NK-92 (cell line): ENCODE results near the gene CNGB1.
"Not testable (repeated sequence)": the region's sequence is repeated elsewhere in the genome, so short reads cannot be mapped to it uniquely, and the experiment has no call there.

Source experiments
- DNase-seq: peaks from one replicate; lab custom pipeline; 2025; ENCODE audit not compliant: unreplicated experiment; lab: John Stamatoyannopoulos, UW

The CNGB1 gene

DNA sequence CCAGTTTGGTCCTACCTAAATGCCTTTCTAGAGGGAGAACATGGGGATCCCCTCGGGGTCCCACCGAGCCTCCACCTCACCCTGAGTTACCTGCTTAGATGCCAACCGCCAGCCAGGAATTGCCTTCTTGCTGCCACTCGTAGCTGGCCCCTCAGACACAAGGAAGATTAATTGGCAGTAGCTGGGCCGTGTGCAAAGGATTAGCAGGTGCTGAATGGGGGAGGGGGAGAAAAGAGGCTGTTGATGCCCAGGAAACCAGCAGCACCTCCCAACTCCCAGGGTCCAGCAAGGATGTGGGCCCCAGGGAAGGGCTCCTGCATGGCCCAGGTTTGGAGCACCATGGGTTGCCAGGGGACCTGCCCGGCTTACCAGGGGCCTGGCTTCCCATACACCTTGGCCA lies at the start of gene CNGB1:
TSS of gene CNGB1 (minus strand) at position 159 of the 400 bp plus-strand sequence. CDS start 3,842 bp downstream, outside the sequence.
- DNase-seq = no peak

DNA sequence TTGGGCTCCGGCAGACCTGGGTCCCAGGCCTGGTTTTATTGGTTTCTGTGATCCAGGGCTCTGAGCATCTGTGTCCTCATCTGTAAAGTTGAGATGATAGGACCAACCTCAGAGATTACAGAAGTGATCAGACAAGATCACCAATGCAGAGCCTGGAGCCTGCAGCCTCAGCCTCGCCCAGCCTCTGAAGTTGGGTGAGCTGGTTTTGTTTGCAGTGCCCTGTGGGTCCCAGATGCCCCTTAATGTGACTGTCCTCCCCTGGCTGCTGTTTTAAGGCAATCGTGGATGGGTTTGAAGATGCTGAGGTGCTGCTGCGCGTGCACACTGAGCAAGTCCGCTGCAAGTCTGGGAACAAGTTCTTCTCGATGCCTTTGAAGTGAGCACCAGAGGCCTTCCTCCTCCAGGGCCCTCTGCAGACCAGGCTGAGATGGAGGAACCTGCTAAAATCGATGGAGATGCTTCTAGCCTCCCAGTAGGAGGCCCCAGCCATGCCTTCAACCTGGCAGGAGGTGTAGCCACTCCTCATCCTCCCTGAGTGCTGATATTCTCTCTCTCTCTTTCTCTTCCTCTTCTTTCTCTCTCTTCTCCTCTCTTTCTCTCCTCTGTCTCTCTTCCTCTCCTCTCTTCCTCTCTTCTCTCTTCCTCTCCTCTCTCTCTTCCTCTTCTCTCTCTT lies 49.1 kb upstream of the CNGB1 start:
- DNase-seq = no peak

GRCh38 chr16:58018803-58019202 lies 47.9 kb upstream of the CNGB1 start:
- DNase-seq = no peak

- no peak for DNase-seq
These were observed 46.0 kb upstream of the CNGB1 start for GRCh38 chr16:58016840-58017446.

DNA sequence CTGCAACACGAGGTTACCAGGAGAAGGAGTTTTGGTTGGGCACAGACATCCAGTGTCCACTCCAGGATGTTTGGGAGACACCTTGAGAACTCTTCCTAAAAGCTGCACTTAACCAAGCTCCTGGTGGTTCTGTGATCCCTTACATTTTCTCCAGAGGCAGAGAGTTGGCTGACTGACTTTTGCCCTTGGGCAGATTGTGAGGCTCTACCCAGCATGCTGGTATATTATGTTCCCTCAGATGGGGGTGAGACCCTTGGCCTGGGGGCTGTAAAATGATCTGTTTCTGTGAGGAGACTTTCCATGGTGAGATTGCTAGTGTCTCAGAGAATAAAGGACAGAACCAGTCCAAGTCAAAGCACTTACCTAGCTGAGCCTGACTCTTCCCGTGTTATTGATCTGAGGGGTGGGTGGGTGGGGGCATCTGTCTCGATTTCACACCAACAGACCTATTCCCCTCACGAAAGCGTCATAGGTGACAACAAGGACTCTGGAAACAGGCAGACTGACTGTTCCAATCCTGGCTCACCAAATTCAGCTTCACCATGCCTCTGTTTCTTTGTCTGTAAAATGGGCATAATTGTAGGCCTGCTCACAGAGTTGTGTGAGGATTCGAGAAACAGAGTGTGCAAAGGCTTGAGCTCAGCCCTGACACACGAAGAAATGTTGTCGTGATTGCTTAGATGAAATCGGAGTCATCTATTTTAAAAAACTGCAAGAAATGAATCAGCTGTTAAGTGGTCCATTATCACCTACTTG lies 42.5 kb upstream of the CNGB1 start:
- no peak for DNase-seq

- DNase-seq = no peak
These were observed 41.6 kb upstream of the CNGB1 start for GRCh38 chr16:58012481-58012880.

- DNase-seq = no peak
These were observed 40.7 kb upstream of the CNGB1 start for GRCh38 chr16:58011652-58012051.

DNA sequence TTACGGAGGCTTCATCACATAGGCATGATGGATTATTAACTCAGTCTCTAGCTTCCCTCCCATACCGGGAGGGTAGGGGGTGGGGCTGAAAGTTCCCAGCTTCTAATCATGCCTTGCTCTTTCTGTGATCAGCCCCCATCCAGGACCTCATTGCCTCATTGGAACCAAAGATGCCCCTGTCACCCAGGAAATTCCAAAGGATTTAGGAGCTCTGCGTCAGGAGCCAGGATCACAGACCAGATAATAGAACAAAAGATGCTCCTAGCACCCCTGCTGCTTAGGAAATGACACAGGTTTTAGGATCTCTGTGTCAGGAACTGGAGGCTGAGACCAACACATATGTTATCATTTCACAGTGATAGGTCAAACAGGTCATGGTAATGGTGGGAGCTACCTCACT lies 40.0 kb upstream of the CNGB1 start:
- DNase-seq = no peak

DNA sequence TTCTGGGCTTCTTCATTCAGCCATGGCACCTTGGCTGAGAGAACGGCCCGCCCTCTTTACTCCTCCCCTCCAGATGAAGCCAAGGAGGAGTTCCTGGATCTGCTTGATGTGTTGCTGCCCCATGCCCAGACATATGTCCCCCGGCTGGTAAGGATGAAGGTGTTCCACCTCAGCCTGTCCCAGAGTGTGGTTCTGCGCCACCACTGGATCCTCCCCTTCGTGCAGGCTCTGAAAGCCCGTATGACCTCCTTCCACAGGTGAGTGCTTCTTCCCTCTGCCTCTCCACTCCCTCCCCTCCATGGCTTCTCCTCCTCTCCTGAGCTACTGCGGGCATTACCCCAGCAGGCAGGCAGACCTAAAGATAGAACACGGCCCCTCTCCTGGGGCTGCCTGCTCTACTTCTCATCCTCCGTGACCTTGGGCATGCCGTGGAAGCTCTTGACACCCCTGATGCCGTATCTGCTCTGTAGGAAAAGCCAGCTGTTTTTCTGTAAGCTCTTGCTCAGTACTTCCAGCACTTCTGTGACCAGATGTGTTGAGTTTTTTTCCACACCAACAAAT lies 39.0 kb upstream of the CNGB1 start:
- no peak for DNase-seq

GRCh38 chr16:58004736-58005135 lies 33.8 kb upstream of the CNGB1 start:
- DNase-seq = not testable (repeated sequence)

- DNase-seq = no peak
These were observed 32.0 kb upstream of the CNGB1 start for GRCh38 chr16:58002936-58003335.

GRCh38 chr16:58002416-58002800 lies 31.5 kb upstream of the CNGB1 start:
- DNase-seq = no peak

GRCh38 chr16:58001781-58002415 lies 31.0 kb upstream of the CNGB1 start:
- DNase-seq = no peak

- no peak for DNase-seq
These were observed 30.1 kb upstream of the CNGB1 start, which contains the start of gene USB1 for GRCh38 chr16:58000706-58001676. Gene USB1, plus strand, starts transcription at chr16:58001407. Its CDS starts 77 bp downstream, at chr16:58001484.

- DNase-seq = no peak
These were observed 29.2 kb upstream of the CNGB1 start, which contains the start of gene ZNF319 for GRCh38 chr16:57999971-58000705. Gene ZNF319, minus strand, starts transcription at chr16:58000672. Its CDS starts 2,407 bp downstream, at chr16:57998265.

GRCh38 chr16:57999366-57999970 lies 28.5 kb upstream of the CNGB1 start:
- DNase-seq = no peak

DNA sequence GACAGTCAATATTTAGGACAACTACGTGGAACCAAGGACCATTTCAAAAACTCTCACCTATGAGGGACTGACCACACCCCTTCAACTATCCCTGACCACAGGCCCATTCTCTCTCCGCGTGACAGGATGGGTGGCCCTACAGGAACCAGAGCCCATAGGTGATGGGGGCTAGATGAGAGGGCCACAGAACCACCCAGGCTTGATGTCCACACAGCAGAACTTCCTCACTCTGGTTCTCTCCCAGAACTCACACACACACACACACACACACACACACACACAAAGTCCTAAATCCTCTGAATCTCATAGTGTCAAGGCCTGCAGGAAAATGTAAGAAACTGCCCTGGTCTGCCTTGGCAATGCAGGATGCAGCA lies 28.1 kb upstream of the CNGB1 start:
- no peak for DNase-seq

- no peak for DNase-seq
These were observed 27.6 kb upstream of the CNGB1 start for GRCh38 chr16:57998486-57998885.
